ENCODE data around the gene EYA2.

The EYA2 gene

GRCh38 chr20:47042464-47042863 is 147.8 kb downstream of the EYA2 start:
- no peak for DNase-seq

DNA sequence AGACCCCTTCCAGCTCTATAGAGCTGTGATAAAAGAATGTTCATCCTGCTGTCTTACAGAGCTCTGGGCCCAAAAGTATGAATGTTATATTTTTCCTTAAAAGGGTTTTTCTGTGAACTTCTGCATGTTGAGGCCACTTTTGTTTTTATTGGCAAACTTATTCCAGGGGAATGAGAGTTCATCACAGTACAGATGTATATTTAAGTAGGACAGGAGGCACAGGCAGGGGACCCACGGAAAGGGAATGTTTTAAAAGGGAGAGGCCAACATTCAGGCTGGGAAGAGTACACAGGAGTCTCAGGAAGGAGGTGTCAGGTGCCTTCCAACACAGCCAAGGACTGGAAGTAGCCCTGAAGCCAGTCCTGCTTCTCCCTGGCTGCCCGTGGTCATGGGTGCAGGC is 148.4 kb downstream of the EYA2 start:
- no peak for DNase-seq

- DNase-seq, result no peak
These were observed 150.3 kb downstream of the EYA2 start for GRCh38 chr20:47044938-47045337.

- no peak for DNase-seq
These were observed 153.4 kb downstream of the EYA2 start for GRCh38 chr20:47048054-47048453.

DNA sequence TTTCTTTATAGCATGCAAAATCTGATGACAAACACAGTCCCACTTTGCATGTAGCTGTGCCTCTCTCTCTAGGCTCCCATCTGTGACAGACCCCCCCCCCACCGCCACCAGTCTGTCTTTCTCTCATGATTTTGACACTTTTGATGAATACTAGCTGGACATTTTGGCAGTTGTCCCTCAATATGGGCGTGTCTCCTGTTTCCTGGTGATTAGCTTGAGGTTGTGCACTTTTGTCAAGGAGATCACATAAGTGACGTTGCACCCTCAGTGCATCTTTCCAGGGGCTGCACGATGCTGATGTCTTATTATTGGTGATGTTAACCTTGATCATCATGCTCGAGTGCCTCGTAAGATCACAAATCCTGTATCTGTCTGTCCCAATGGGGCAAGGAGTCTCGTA is 155.1 kb downstream of the EYA2 start:
- DNase-seq, result no peak

- no peak for DNase-seq
These were observed 156.4 kb downstream of the EYA2 start for GRCh38 chr20:47050996-47051395.

- no peak for DNase-seq
These were observed 157.4 kb downstream of the EYA2 start for GRCh38 chr20:47051936-47052526.

DNA sequence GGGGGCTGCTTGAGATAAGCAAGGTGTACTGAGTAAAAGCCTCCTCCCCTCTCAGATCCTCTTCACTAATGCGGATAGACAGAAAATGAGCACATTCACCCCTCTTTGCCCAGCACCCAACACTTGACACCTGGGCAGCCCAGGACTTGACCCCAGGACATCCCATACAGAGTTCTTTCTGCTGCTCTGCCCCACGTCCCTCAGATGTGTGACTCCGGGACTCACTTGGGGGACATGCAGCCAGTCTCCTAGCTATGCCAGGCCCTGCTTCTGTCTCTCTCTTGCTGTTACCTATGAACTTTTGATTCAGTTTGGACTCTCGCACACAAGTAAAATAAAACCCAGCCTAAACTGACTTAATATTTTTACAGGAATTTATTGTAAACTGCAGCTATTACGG is 159.9 kb downstream of the EYA2 start:
- DNase-seq, result no peak

DNA sequence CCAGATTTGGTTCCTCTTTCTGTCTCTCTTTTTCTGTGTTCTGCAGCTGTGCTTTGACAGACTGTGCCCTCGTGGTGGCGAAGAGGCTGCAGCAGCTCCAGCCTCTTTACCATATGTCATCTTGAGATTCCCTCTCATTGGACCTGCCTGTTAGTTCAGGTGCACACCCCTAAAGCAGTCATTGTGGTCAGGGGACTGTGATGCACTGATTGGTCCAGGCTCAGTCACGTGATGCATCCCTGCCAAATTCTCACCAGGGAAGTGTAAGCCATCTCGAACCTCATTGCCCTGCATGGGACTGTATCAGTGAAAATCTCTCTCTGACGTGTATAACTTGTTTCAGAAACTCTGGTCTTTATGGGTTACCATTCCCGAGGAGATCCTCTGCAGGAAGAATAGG is 160.3 kb downstream of the EYA2 start:
- DNase-seq, result no peak

DNA sequence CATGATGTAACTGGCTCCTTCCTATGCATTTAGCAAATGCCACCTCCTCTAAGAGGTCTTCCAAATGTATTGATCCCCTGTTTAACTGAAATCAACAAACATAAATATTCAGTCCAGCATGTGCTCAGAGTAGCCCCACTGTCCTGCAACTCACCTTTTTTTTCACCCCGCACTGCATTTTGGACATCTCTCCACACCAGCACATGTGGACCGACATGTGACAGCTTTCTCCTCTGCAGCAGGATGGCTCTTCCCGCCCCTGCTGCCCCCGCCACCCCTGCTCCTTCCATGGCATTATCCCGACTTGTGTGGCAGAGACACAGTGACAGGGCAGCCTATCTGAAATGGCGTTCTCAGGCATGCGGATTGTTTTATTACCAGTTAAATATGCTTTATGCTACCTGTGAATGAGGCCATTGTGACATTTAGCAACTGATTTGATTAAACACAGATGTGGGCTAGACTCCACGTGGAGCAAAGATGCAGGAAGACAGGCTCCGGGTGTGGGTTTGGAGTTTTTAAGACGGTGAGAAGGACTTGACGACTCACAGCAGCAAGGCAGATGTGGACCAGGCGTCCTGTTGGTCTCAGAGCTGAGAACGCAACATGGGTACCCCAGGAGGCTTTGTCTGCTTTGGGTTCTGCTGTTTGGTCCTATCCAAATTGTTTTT is 161.2 kb downstream of the EYA2 start:
- DNase-seq, result no peak

GRCh38 chr20:47057661-47058060 is 163.0 kb downstream of the EYA2 start:
- DNase-seq, result no peak

DNA sequence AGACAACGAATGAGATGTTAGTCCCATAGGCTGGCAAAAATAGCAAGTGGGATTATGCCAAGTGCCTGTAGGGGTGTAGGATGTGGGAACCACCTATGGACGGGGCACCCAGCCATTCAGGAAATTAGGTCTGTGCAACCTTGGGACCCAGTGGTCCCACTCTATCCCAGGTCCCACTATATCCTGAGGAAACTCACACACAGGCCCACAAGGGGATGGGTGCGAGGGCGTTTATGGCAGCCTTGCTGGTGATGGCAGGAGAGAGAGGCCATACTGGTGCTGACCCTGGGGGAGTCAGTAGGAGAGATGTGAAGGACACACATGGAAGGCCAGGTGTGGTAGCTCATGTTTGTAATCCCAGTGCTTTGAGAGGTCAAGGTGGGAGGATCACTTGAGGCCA is 163.6 kb downstream of the EYA2 start:
- DNase-seq, result no peak

- DNase-seq, result no peak
These were observed 164.9 kb downstream of the EYA2 start for GRCh38 chr20:47059536-47059935.

- no peak for DNase-seq
These were observed 166.9 kb downstream of the EYA2 start for GRCh38 chr20:47061549-47061948.

GRCh38 chr20:47062226-47062890 is 167.7 kb downstream of the EYA2 start:
- DNase-seq, result no peak

GRCh38 chr20:47063407-47063806 is 168.8 kb downstream of the EYA2 start:
- DNase-seq, result no peak

- DNase-seq, result no peak
These were observed 169.2 kb downstream of the EYA2 start for GRCh38 chr20:47063808-47064207.

DNA sequence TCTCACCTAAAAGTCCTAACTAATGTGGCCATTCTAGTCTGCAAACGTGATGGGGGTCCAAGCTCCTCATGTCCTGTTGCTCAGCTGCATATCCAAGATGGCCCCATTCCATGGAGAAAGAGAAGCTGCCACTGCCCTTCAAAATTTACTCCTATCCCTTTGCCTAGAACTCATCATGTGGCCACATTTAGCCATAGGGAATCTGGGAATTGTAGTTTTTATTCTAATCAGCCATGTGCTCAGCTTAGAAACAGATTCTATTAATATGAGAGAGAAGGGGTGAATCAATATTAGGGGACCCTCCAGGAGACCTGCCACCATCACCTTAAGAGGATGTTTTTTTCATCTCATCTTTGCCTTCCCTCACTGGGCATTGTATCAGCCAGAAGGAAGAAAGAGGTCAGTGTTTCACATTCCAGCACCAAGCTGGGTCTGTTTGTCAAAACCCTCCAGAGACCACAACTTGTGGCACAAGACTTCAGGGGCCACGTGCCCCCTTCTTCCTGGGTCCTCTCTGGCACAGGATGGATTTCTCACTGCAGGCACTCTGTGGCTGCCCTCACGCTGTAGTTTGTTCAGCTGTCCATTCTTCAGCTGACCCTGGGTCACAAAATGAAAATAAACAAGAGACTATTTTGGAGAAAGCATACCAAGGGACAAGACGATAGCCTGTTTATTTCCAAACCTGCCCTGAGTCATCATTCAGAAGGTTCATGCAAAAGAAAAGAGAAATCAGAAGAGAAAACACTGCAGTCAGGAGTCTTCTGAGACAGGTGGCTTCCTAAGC is 172.0 kb downstream of the EYA2 start:
- DNase-seq, result no peak

GRCh38 chr20:47067776-47068175 is 173.1 kb downstream of the EYA2 start:
- no peak for DNase-seq

DNA sequence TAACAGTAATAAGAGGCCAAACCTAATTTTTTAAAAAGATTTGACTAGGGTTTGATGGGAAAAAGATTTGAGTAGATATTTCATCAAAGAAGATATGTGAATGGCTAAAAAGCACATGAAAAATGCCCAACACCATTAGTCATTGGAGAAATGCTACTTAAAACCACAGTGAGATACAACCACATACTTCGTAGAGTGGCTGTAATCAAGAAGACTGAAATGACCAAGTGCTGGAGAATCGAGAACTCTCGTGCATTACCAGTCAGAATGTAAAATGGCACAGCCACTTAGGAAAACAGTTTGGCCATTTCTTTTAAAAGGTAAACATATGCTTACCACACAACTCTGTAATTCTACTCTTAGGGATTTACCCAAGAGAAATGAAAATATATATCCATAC is 175.5 kb downstream of the EYA2 start:
- no peak for DNase-seq

GRCh38 chr20:47071646-47072185 is 177.1 kb downstream of the EYA2 start:
- DNase-seq, result no peak

- DNase-seq, result no peak
These were observed 179.3 kb downstream of the EYA2 start for GRCh38 chr20:47073766-47074475.

GRCh38 chr20:47075263-47075662 is 180.6 kb downstream of the EYA2 start:
- DNase-seq, result no peak
